Measurements from ENCODE around the gene TARS1. TPM values are rescaled to one million over a fixed set of nuclear protein-coding genes. Genes with fewer than 3 reads are reported as not detected.

TARS1 gene
- total RNA-seq, 3 donors from 2014 or later (not counting 1 experiment from before 2014, with no cell fraction given), result 59.9 to 74.8 (median 64.6) TPM

GRCh38 chr5:33470544-33470943, 29.8 kb downstream of the TARS1 start:
- no peak for ATAC-seq
- no peak overlapping the region for H3K27ac Mint-ChIP-seq
- H3K27me3 ChIP-seq (ENCODE audit: control insufficient read depth, insufficient read depth, low read length), result no peaks in the 10 kb centered on the region
- no peaks in the 10 kb centered on the region for H3K27me3 Mint-ChIP-seq (ENCODE audit: low read depth in 2 of 2)
- H3K9me3 Mint-ChIP-seq, result no peaks in the 10 kb centered on the region
- no peak overlapping the region for H3K27ac ChIP-seq (ENCODE audit: low read length)
- no peak overlapping the region for H3K4me3 ChIP-seq (ENCODE audit: low read length)
- no peak for DNase-seq
- 98% methylated on average over 3 of the region's 3 CpGs for WGBS (ENCODE audit: insufficient coverage)
- H3K36me3 Mint-ChIP-seq, result peaks cover 28% of the 10 kb centered on the region
- intact Hi-C loops (cut with micrococcal nuclease), result no loop called here
- H3K4me1 ChIP-seq (ENCODE audit: control insufficient read depth, insufficient read depth, low read length), result no peaks in the 10 kb centered on the region
- H3K4me1 Mint-ChIP-seq, result no peaks in the 10 kb centered on the region
- H3K9me3 ChIP-seq (ENCODE audit: control insufficient read depth, insufficient read depth, low read length), result no peaks in the 10 kb centered on the region
- no peak for TF ChIP-seq CTCF (IDR thresholded peaks at IDR 0.05)
- peaks cover 49% of the 10 kb centered on the region for H3K36me3 ChIP-seq (ENCODE audit: control insufficient read depth, insufficient read depth, low read length)
- H3K4me3 Mint-ChIP-seq, result no peak overlapping the region

GRCh38 chr5:33472805-33473409, 32.1 kb downstream of the TARS1 start:
- peaks cover 25% of the 10 kb centered on the region for H3K36me3 Mint-ChIP-seq
- Histone ChIP-seq H3K27ac (ENCODE audit: low read length) (no peak overlapping the region), H3K36me3 (ENCODE audit: control insufficient read depth, insufficient read depth, low read length) (peaks cover 36% of the 10 kb centered on the region), H3K9me3 (ENCODE audit: control insufficient read depth, insufficient read depth, low read length) (no peaks in the 10 kb centered on the region), H3K4me1 (ENCODE audit: control insufficient read depth, insufficient read depth, low read length) (no peaks in the 10 kb centered on the region), H3K4me3 (ENCODE audit: low read length) (no peak overlapping the region), H3K27me3 (ENCODE audit: control insufficient read depth, insufficient read depth, low read length) (no peaks in the 10 kb centered on the region)
- H3K4me3 Mint-ChIP-seq, result no peak overlapping the region
- H3K4me1 Mint-ChIP-seq, result no peaks in the 10 kb centered on the region
- intact Hi-C loops (cut with micrococcal nuclease), result no loop called here
- H3K9me3 Mint-ChIP-seq, result no peaks in the 10 kb centered on the region
- H3K27ac Mint-ChIP-seq, result peak overlapping the region in 1 of 2 donors; percentile 47
- ATAC-seq (no peak), DNase-seq (no peak)
- no peaks in the 10 kb centered on the region for H3K27me3 Mint-ChIP-seq (ENCODE audit: low read depth in 2 of 2)
- TF ChIP-seq CTCF (IDR thresholded peaks at IDR 0.05), result no peak
- 93% methylated on average over 2 of the region's 2 CpGs for WGBS (ENCODE audit: insufficient coverage)

GRCh38 chr5:33474004-33474403, 33.2 kb downstream of the TARS1 start:
- H3K4me1 Mint-ChIP-seq, result no peaks in the 10 kb centered on the region
- no peak overlapping the region for H3K27ac ChIP-seq (ENCODE audit: low read length)
- no peak overlapping the region for H3K4me3 Mint-ChIP-seq
- no peak overlapping the region for H3K27ac Mint-ChIP-seq
- H3K4me1 ChIP-seq (ENCODE audit: control insufficient read depth, insufficient read depth, low read length), result no peaks in the 10 kb centered on the region
- no peaks in the 10 kb centered on the region for H3K9me3 ChIP-seq (ENCODE audit: control insufficient read depth, insufficient read depth, low read length)
- peaks cover 24% of the 10 kb centered on the region for H3K36me3 Mint-ChIP-seq
- no peaks in the 10 kb centered on the region for H3K27me3 ChIP-seq (ENCODE audit: control insufficient read depth, insufficient read depth, low read length)
- no peak for DNase-seq
- WGBS (ENCODE audit: insufficient coverage), result 92% methylated on average over 2 of the region's 2 CpGs
- intact Hi-C loops (cut with micrococcal nuclease), result no loop called here
- no peak overlapping the region for H3K4me3 ChIP-seq (ENCODE audit: low read length)
- no peak for TF ChIP-seq CTCF (IDR thresholded peaks at IDR 0.05)
- no peak for ATAC-seq
- H3K9me3 Mint-ChIP-seq, result no peaks in the 10 kb centered on the region
- no peaks in the 10 kb centered on the region for H3K27me3 Mint-ChIP-seq (ENCODE audit: low read depth in 2 of 2)
- H3K36me3 ChIP-seq (ENCODE audit: control insufficient read depth, insufficient read depth, low read length), result peaks cover 25% of the 10 kb centered on the region

- H3K9me3 Mint-ChIP-seq, result no peaks in the 10 kb centered on the region
- H3K9me3 ChIP-seq (ENCODE audit: control insufficient read depth, insufficient read depth, low read length), result no peaks in the 10 kb centered on the region
- H3K4me1 ChIP-seq (ENCODE audit: control insufficient read depth, insufficient read depth, low read length), result no peaks in the 10 kb centered on the region
- intact Hi-C loops (cut with micrococcal nuclease), result no loop called here
- no peak overlapping the region for H3K4me3 Mint-ChIP-seq
- peaks cover 18% of the 10 kb centered on the region for H3K36me3 ChIP-seq (ENCODE audit: control insufficient read depth, insufficient read depth, low read length)
- no peaks in the 10 kb centered on the region for H3K27me3 Mint-ChIP-seq (ENCODE audit: low read depth in 2 of 2)
- no peaks in the 10 kb centered on the region for H3K27me3 ChIP-seq (ENCODE audit: control insufficient read depth, insufficient read depth, low read length)
- no peak overlapping the region for H3K4me3 ChIP-seq (ENCODE audit: low read length)
- H3K27ac ChIP-seq (ENCODE audit: low read length), result no peak overlapping the region
- no peak overlapping the region for H3K27ac Mint-ChIP-seq
- H3K36me3 Mint-ChIP-seq, result peaks cover 24% of the 10 kb centered on the region
- ATAC-seq (no peak), DNase-seq (no peak)
- no peaks in the 10 kb centered on the region for H3K4me1 Mint-ChIP-seq
- no peak for TF ChIP-seq CTCF (IDR thresholded peaks at IDR 0.05)
- 95% methylated on average over 3 of the region's 3 CpGs for WGBS (ENCODE audit: insufficient coverage)
Measured at GRCh38 chr5:33474931-33475499, 34.2 kb downstream of the TARS1 start.

Measured in natural killer cell (primary cell).